Ecto neural progenitor cell (in vitro differentiated cells): Measurements from ENCODE around the gene RASL11B.

ENCODE experiments used
- DNase-seq: peaks from one replicate; pipeline ENCODE4 v3.0.0-alpha.2; 2018; ENCODE audit warnings: low spot score

The RASL11B gene

GRCh38 chr4:52874948-52875347 is 12.8 kb downstream of the RASL11B start:
- DNase-seq: no peak

DNA sequence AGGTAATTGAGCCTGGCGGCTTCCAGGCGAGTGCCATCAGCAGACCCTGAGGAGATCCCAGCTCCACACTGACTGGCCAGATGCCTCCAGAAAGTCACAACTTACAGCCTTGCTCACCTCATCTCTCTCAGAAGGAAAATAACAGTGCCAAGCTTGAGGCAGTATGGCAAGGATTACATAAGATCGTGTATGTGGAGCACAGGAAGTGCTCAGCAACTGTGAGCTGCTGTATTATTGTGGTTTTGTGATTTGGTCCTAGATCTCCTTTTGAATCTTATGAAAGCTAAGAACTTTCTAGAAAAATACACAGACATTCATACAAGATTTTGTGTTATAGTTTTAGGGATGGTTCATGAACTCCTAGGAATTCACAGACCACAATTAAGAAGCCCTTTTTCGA is 14.0 kb downstream of the RASL11B start:
- no peak for DNase-seq

DNA sequence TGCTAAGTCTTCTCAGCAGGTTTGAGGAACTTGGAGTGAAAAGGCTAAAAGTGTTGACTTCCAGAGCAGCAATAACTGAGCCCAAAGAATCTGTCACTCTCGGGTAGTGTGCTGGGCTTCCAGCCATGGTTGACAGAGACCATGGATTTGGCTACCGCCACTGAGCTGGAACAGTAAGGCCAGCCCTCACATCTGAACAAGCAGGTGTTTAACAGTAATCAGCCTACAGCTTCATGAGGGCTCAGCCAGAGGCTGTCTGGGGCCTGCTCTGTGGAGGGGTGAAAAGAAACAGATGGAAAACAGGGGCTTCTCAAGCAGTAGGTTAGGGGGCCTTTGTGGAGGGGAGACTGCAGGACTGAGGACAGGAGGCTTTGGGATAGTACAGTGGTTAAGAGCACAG is 14.9 kb downstream of the RASL11B start:
- DNase-seq: no peak

- DNase-seq: no peak
Observed at GRCh38 chr4:52877694-52878093, 15.6 kb downstream of the RASL11B start.

- DNase-seq: no peak
Observed at GRCh38 chr4:52879471-52879870, 17.4 kb downstream of the RASL11B start.

DNA sequence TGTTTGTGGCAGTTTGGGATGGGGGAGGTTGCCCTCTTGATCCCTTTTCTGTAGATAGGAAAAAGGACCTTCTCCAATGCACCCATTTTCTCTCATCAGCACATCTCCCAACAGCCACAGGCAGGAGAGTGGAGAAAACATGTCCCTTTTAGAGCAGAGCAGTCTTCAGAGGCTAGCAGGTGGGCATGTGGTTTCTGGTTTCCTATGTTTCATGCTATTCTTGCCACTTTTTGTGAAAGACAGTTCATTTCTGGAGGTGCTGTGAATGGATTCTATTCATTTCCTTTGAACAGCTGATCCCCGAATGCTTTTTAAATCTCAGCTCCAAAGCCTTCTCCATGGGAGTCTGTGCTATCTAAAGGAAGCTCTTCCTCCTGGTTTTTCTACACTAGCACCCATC is 18.9 kb downstream of the RASL11B start:
- DNase-seq: no peak

DNA sequence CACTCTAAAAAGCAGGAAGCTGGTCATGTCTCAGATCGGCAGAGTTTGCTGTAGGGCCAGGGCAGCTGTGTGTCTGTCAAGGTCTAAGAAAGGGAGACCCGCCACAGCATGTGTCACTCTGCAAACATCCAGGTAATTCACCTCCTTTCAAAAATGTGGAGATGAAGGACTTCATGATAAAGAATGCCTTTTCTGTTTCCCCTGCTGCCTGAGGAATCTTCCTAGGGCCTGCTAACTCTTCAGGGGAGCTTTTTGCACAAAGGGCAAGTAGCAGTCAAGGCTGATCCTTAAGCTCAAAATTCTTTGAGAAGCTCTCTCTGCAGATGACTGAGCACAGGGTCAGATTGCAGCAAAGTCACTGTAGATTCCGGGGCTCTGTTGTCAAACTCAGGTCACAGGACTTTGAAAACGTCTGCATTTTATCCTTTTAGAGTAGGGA is 21.1 kb downstream of the RASL11B start:
- DNase-seq: no peak

DNA sequence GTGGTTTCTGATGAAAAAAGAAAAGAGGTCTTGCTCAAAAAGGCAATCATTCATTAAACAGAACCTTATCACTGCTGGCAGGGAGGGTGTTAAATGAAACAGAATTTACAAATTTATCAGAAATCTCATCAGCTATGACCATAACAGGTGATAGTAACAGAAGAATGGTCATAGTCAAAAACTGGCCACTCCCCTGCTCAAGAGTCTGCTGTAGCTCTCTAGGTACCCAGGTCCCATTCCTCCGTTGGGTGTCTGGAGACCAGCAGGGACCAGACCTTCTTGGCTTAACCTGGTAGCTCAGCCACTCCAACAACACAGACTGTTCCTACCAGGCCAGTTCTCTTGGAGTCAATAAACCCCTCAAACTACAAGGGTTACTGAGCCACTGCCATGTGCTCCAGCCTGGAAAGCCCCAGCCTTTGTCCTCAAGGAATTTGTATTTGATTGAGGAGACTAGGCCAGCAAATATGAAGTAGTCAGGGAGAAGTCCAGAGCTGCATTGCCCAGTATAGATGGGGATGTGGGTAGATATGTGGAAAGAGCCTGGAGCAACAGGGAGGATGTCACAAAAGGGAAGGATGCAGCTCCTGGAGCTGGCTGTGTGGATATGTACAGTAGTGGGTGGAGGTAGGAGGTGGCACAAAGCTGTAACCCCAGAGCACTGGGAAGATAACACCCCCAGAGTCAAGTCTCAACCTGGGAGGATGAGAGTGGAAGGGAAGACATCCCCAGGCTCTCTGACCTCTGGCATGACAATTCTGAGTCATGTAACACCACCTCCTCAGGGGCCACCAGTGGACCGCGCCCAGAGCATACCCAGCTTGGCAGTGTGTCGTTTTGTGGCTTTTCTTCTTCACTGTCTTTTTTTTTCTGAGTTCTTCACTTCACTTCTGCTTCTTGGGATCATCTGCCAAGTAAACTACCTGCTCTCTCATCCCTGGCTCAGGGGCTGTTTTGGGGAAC is 21.9 kb downstream of the RASL11B start:
- DNase-seq: no peak

DNA sequence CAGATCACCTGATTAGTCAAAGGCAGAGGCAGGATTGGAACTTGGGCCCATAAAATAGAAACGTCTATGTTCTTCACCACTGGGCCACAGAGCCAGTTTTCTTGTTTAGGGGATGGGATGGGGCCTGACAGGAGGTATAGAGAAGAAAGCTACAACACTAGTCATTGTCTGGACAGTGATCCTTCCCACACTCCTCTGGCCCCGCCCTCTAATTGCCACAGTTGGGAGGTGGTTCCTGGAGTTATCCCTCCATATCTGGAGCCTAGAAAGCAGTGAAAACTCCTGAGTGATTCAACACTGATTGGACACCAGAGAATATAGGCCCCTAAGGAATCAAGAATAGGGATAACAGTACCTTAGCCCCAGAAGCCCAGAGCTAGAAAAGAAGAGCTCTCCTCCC is 22.9 kb downstream of the RASL11B start:
- no peak for DNase-seq

DNA sequence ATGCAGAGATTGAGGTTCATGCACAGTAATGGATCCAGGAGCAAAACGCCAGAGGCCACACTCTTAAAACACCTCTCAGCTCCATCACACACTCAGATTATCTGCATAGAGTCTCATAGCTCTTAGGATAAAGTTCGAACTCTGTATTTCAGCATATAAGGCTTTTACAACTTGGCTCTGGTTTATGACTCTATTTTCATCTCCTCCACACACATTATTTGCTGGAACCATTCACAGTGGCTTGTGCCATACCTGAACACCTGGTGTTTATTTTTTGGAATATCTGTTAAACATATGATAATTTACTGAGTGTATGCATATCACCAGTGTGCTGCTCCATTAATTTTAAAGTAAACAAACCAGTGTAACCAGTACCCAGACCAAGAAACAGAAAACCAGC is 27.2 kb downstream of the RASL11B start:
- DNase-seq: no peak

DNA sequence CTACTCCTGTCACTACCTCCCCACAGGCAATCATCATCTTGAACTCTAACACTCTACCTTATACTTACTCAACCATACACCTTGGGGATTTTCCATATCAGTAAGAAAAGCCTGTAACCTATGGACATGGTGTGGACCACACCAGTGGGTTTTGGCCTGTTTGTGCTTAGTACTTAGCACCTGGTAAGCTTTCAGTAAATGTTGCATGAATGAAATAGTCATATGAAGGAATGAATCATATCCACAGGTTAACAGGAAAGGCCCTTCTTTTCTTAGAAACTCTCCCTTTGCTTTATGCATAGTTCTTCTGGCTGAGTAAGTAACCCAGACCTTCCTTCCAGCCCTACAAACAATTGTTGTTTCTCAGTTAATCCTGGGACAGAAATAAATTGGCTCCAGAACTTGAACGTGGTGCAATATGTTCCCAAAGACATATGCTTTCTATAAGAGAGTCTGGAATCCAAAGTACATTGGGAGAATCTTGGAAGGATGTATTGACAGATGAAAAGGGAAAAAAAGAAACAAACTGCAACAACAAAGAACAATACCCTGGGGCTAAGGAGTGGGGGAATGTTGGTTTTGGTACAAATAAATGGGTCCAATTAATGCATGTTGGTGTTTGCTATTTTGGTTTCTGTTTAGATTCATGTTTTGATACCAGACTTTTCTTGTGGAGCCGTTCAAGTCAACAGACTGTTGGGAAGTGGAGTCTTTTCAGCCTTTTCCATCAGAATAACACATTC is 27.8 kb downstream of the RASL11B start:
- no peak for DNase-seq

DNA sequence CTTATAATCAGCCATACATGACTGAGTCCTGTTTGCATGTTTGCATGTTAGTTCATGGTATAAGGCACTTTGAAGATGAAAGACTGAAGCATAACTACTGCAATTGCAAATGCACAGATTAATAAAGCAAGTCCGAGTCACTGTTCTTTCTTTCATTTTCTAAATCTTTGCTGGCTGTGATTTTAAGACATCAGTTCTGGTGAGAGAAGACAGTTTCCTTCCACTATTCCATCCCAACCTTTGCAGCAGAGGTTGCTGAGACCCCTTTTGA is 28.3 kb downstream of the RASL11B start:
- DNase-seq: no peak

DNA sequence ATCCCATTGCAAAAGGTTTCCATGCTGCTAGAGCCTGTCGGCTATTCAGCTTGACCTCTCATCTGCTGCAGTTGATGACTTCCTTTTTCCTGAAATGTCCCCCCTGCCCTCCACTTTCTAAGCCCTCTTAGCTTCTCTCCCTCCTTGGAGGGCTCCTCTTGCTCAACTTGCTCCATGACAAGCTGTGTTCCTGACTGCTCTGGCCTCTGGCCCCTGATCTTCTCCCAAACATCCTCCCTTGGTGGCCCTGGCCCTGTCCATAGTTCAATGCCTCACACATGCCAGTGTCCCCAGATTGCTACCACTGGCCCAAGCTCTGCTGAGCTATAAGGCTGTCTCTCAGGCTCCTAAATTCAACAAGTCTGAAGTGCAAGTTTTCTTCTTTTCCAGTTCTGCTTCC is 29.6 kb downstream of the RASL11B start:
- DNase-seq: no peak

DNA sequence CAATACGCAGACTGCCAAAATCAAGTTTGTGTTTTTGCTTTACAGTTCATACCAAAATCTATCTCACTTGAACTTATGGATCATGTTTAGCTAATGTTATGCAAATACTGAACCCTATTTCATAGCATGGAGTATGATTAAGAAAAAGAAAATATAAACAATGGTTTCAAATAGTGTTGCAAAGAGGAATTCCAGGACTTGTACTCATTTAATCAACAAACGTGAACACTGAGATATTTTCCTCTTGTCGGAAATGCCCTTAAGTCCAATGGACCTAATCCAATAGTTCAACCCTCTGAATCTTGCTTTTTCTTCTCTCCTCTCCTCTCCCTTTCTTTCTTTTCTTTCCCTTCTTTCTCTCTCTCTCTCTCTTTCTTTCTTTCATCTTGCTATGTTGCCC is 30.8 kb downstream of the RASL11B start:
- no peak for DNase-seq

DNA sequence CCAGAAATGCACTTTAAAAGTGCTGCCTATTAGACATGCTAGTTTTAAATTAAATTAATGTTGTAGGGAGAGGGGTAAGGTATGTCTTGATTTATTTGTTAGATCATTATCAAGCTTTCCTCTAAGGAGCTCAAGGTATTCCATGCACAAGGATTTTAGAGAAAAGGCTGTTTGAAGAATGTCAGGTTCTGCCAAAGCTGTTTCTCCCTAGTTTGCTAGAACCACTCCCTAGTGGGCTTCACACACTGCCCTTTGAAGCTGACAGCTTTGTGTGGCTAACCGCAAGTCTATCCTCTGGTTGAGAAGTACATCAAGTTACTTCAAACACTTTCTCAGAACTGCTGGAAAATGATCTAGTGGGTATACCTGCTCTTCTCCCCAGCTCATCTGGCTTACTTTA is 32.3 kb downstream of the RASL11B start:
- no peak for DNase-seq

- no peak for DNase-seq
Observed at GRCh38 chr4:52903273-52903672, 41.2 kb downstream of the RASL11B start.

GRCh38 chr4:52904421-52904820 is 42.3 kb downstream of the RASL11B start:
- no peak for DNase-seq

GRCh38 chr4:52907510-52907909 is 45.4 kb downstream of the RASL11B start:
- DNase-seq: no peak

- no peak for DNase-seq
Observed at GRCh38 chr4:52910115-52910514, 48.0 kb downstream of the RASL11B start.

DNA sequence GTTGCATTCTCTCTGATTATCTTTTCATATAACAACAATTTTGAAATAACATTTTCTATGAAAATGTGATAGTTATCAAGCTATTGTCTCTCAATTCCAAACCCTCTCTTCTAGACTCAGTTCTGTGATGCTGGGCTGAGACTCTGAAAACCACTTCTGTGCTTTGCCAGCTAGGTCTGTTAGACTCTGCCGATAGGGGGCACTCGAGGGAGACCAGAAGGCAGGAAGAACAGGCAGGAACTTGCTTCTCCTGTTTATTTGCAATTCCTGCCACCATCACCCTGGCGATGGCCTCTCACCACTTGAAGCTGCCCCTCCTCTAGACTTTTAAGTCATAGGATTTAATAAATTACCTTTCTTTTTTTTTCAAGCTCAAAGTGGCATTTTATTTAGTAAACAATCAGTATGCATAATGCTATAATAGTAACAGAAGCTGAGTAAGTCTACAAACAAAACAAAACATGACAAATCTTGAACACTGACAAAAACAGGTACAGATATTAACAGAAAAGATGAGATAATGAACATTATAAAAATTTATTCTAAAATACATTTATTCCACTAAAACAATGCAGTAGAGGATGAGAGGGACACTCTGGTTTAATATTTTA is 49.7 kb downstream of the RASL11B start:
- DNase-seq: peak; percentile 81

DNA sequence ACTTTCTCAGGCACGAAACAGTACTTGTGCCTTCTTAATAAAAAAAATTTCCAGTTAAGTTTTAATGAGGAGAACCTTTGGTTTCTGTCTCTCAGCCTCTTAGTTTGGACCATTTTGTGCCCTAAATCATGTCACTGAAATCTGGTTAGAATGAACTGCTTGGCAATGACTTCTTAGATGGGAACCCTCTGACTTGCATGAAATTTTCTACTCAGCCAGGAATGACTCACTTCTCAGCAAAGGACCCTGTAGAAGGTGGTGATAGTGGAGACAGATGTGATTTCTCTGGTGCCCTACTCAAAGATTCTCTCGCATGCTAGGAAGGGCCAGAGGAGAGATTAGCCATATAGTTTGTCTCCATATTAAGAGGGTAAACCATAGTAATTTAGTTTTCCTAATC is 50.5 kb downstream of the RASL11B start:
- no peak for DNase-seq

DNA sequence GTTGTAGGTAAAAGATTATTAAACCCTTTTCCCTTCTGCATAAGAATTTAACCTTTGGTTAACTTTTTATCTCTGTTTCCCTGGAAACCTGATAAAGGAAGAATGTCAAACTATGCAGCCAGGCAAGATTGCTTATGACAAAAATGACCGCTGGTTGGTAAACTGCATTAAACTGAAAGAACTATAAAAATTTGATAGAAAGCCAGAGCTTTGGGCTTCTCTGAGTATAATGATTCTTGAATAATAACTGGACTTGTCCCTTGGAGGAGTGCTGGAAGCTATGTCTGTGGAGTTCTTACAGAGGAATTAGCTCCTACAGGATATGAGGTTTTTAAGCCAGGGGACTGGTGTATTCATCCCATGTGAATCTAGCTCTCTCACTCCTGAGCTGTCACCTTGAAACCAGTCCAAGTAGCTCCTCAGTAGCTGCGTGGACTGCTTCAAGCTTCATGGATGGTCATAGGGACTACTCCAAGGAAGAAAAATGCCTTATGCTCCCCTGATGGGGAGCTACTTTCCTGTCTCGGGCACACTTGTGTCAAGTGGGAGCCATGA is 52.0 kb downstream of the RASL11B start:
- no peak for DNase-seq

DNA sequence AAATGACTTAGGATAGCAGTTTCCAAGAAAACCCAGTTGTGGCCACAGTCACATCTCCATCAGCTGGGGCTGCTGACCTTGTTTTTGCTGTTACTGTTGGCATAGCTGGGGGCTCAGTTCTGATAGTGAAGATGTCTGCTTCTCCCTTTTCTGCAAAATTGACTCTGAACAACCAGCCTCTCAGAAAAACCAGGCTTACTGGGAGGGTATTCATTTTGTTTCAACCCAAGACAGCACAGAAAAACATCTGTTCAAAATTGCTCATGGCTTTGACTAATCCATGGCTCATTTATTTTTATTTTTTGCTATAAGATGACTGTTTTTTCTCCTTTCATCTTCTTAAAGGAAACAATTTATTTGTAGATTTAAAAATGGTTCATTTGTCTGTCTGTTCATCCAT is 53.1 kb downstream of the RASL11B start:
- DNase-seq: no peak
